NCI-H526 treated with DMSO at 0.1 percent for 48 hours (cell line): ENCODE measurements around the gene LSM5.
A peak's percentile ranks its signal among the peaks of the same experiment; 100 is the strongest.

Source experiments
- DNase-seq: peaks from one replicate; lab custom pipeline; 2025; lab: John Stamatoyannopoulos, UW

Gene LSM5

GRCh38 chr7:32490127-32490796 lies at the start of gene LSM5:
Gene LSM5, minus strand, starts transcription at chr7:32490380. Its CDS starts 15 bp downstream, at chr7:32490365.
- peak; percentile 91 for DNase-seq

- DNase-seq = no peak
These were observed 49.2 kb upstream of the LSM5 start for GRCh38 chr7:32539366-32539765.

GRCh38 chr7:32537760-32538159 lies 47.6 kb upstream of the LSM5 start:
- DNase-seq = no peak

- DNase-seq = no peak
These were observed 46.4 kb upstream of the LSM5 start for GRCh38 chr7:32536585-32536984.

GRCh38 chr7:32536016-32536415 lies 45.8 kb upstream of the LSM5 start:
- DNase-seq = no peak

GRCh38 chr7:32535162-32535702 lies 45.1 kb upstream of the LSM5 start:
- DNase-seq = no peak

GRCh38 chr7:32533276-32534029 lies 43.3 kb upstream of the LSM5 start:
- DNase-seq = no peak

- no peak for DNase-seq
These were observed 42.5 kb upstream of the LSM5 start for GRCh38 chr7:32532716-32533115.

GRCh38 chr7:32532086-32532485 lies 41.9 kb upstream of the LSM5 start:
- DNase-seq = no peak

- DNase-seq = no peak
These were observed 41.2 kb upstream of the LSM5 start for GRCh38 chr7:32531402-32531801.

- DNase-seq = no peak
These were observed 35.7 kb upstream of the LSM5 start for GRCh38 chr7:32525839-32526238.

GRCh38 chr7:32524631-32525030 lies 34.5 kb upstream of the LSM5 start:
- no peak for DNase-seq

- no peak for DNase-seq
These were observed 32.8 kb upstream of the LSM5 start for GRCh38 chr7:32522746-32523530.

- no peak for DNase-seq
These were observed 29.6 kb upstream of the LSM5 start for GRCh38 chr7:32519763-32520162.

GRCh38 chr7:32518534-32519140 lies 28.5 kb upstream of the LSM5 start:
- no peak for DNase-seq

GRCh38 chr7:32516551-32517100 lies 26.4 kb upstream of the LSM5 start:
- DNase-seq = no peak

GRCh38 chr7:32515890-32516550 lies 25.8 kb upstream of the LSM5 start:
- DNase-seq = no peak

- DNase-seq = no peak
These were observed 23.0 kb upstream of the LSM5 start for GRCh38 chr7:32513210-32513609.

- no peak for DNase-seq
These were observed 21.6 kb upstream of the LSM5 start for GRCh38 chr7:32511791-32512190.

- DNase-seq = no peak
These were observed 17.2 kb upstream of the LSM5 start for GRCh38 chr7:32507414-32507813.
